Activated CD8-positive, alpha-beta memory T cell treated with anti-CD3 and anti-CD28 coated beads, Interleukin-2, amount 50 U/mL, for 1 hour (primary cell): ENCODE results near the gene LRRTM3.

Source experiments
- DNase-seq: peaks from one replicate; pipeline ENCODE4 v3.0.0-alpha.2; 2020; ENCODE audit errors: extremely low read depth

LRRTM3 gene

GRCh38 chr10:66931949-66932343, 6.1 kb downstream of the LRRTM3 start:
- no peak for DNase-seq

- DNase-seq, result no peak
These were observed 8.9 kb downstream of the LRRTM3 start for GRCh38 chr10:66934711-66935110.

- no peak for DNase-seq
These were observed 15.1 kb downstream of the LRRTM3 start for GRCh38 chr10:66940965-66941364.

DNA sequence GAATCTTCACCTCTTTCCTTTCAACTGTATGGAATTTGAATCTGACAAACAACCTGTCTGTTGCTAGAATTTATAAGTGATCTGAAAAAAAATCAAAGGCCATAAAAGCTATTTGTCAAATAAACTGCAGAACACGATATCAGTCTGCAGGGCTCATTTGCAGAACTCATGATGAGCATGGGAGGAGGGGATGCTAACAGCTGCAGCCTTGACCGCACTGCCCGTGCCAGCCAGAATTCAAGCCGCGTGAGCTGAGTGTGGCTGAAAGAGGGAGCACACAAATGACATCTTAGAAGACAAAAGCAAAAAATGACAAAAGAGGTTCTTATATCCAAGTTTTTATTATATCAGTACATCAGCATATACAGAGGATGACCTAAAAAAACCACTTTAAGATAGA, 15.7 kb downstream of the LRRTM3 start:
- DNase-seq, result no peak

DNA sequence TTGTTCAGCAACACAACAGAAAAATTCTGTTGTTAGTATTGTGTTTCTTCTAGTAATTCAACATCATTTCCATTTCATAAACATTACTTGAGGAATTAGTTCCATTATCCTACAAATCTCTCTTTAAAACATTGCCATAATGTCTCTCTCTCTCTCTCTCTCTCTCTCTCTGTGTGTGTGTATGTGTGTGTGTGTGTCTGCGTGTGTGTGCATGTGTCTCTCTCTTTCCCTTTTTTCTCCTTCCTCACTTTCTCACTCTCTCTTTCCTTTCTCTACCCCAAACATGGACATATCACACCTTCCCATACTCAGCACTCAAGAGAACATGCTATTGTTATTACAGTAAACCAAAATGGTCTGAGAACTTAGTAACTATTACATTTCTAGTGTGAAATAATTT, 16.6 kb downstream of the LRRTM3 start:
- no peak for DNase-seq

GRCh38 chr10:66943590-66943989, 17.8 kb downstream of the LRRTM3 start:
- no peak for DNase-seq

- DNase-seq, result no peak
These were observed 26.1 kb downstream of the LRRTM3 start for GRCh38 chr10:66951896-66952295.

- no peak for DNase-seq
These were observed 32.6 kb downstream of the LRRTM3 start for GRCh38 chr10:66958466-66958865.

- DNase-seq, result no peak
These were observed 39.1 kb downstream of the LRRTM3 start for GRCh38 chr10:66964946-66965345.

- DNase-seq, result no peak
These were observed 54.5 kb downstream of the LRRTM3 start for GRCh38 chr10:66980246-66980815.

GRCh38 chr10:66981361-66982052, 55.7 kb downstream of the LRRTM3 start:
- DNase-seq, result no peak

DNA sequence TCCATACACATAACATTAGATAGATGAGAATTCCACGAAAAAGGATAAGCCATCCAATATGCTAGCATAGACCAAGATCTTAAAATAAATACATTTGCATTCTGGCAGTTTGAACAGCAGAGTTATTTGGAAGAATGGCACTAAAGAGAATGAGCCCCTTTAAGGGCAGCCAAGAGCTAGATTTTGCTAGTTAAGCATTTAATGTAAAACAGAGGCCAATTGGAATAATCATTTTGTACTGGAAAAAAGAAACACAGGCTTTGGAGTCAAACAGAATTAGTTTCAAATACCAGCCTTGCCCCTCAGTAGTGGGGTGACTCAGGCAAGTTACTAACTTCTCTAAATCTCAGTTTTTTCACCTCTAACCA, 56.2 kb downstream of the LRRTM3 start:
- DNase-seq, result no peak

- no peak for DNase-seq
These were observed 57.1 kb downstream of the LRRTM3 start for GRCh38 chr10:66982792-66983474.

- DNase-seq, result no peak
These were observed 57.6 kb downstream of the LRRTM3 start for GRCh38 chr10:66983475-66983818.

DNA sequence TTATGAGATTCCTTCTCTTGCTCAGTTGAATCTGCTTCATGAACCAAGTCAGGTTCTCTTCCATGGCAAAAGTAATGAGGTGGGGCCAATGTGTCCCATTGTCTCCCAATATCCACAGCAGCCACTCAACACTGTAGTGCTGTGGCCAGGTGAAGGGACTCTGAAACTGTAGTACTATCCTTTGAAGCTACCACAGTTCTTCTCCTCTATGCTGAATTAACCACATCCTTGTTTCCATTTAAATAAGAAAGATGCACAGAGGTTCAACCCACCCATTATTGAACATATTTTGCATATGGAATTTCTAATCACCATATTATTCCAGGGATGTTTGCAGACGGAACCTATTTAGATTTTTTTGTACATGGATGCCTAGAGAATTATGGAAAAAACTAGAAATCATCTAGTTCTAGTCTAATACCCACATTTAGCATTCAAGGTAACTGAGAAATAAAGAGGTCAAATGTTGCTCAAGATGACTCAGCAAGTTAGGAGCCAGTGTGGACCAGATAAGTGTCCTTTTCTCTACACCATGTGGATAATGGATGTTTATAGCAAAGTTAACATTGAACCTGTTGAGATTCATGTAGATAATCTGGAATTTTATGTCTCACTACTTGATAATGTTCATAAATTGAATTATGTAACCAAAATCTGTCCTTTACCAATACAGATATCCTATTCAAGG, 64.5 kb downstream of the LRRTM3 start:
- no peak for DNase-seq

DNA sequence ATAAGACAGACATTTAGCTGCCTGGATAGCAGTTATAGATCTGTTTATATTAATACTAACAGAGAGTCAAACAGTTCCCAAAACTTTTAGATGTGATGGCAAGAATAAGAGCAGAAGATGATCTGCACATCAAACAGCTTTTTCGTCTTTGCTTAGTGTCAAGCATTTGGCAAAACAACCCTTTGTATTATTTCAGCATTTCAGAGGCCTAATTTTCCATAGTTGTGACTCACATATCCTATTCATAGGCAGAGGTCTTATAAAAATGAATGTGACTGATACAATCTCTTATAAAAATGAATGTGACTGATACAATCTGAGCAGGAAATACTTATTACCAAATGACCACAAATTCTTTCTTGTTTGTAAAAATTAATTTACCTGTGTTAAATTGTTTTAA, 71.2 kb downstream of the LRRTM3 start:
- DNase-seq, result no peak

- DNase-seq, result no peak
These were observed 74.1 kb downstream of the LRRTM3 start for GRCh38 chr10:66999762-67000545.

DNA sequence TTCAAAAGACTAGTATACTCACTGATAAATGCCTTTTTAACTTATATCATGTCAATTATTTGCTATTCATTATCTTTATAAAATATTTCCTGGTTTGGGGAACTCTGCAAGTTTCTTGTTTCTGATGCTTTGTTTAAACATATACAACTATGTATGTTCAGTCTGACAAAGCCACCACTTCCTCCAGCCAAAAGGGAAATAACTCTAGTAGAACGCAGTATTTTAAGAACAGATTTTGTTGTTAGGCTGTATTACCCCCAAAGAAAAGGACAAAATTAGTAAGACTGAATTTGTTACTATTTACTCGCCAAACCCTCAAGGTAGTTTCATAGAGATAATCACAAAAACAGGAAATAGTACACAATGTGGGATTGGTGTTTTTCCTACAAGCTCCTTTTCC, 78.9 kb downstream of the LRRTM3 start:
- no peak for DNase-seq

DNA sequence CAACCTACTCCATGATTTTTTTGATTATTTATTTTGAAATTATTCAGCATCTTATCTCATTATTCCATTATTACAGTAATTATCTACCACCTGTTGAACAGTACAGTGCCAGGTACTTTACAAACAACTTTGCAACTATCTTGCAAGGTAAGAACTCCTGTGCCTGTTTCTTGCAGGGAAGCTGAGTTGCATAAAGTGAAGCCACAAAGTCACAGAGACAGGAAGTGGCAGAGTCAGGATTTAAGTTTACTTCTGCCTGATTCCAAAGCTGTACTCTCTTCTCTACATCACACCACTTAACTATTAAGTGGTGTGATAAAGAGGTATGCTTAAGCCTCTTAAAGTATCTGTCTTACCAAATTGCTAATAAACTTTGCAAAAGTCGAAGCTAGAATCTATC, 80.1 kb downstream of the LRRTM3 start:
- DNase-seq, result no peak

GRCh38 chr10:67011480-67011879, 85.6 kb downstream of the LRRTM3 start:
- DNase-seq, result no peak

DNA sequence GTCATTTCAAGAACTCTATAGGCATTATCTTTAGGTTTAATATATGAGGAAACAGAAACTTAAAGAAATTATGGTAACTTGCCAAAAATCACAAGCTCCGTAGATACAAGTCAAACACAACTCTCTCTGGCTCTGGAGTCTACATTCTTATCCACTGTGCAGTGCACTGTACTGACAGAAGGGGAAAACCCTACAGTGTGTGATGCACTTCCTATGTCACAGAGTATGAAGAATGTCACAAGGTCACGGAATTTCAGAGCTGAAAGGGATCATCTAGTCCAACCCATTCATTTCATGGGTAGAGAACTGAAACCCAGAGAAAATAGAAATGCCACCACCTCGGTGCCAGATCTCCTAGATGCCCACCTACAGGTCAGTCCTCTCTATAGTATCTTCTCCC, 86.1 kb downstream of the LRRTM3 start:
- no peak for DNase-seq

GRCh38 chr10:67015225-67015624, 89.4 kb downstream of the LRRTM3 start:
- no peak for DNase-seq
